ENCODE results near the gene RGS11. TPM values are rescaled to one million over a fixed set of nuclear protein-coding genes. Genes with fewer than 3 reads are reported as not detected.

The RGS11 gene
- total RNA-seq, 1 donor, result 0.36 TPM

DNA sequence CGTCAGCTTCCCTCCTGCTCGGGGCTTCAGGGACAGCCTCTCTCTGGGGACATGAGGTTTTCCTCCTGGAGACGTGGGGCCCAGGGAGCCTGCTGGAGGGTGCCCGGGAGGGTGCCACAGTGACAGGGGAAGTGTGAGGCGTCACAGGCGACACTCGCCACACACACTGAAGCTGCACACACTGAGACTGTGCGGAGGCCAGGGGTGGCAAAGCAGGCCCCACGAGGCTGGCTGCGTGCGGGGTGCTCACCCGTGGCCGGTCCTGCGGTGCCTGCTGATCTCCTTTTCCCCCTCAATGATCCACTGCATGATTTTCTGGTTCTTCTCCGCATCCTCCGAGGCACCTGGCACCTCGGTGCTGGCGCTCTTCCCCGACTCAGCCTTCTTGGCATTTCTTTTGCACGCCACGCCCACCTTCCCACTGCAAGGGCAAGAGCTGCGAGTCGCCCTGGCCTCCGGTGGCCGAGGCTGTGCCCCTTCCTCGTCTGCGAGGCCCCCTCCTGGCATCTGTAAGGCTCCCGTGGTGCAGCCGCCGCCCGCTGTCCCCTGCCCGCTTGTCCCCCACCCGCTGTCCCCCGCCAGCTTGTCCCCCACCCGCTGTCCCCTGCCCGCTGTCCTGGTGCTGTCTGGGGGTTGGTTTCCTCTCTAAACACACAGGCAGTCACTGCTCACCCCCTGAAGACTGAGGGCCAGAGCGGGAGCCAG lies 21.2 kb upstream of the RGS11 start:
- Histone ChIP-seq H3K79me2 (ENCODE audit: insufficient read depth, low read length) (no peaks in the 10 kb centered on the region), H3K9me3 (ENCODE audit: low read depth, low read length) (no peaks in the 10 kb centered on the region)
- TF ChIP-seq, protein P1, sequence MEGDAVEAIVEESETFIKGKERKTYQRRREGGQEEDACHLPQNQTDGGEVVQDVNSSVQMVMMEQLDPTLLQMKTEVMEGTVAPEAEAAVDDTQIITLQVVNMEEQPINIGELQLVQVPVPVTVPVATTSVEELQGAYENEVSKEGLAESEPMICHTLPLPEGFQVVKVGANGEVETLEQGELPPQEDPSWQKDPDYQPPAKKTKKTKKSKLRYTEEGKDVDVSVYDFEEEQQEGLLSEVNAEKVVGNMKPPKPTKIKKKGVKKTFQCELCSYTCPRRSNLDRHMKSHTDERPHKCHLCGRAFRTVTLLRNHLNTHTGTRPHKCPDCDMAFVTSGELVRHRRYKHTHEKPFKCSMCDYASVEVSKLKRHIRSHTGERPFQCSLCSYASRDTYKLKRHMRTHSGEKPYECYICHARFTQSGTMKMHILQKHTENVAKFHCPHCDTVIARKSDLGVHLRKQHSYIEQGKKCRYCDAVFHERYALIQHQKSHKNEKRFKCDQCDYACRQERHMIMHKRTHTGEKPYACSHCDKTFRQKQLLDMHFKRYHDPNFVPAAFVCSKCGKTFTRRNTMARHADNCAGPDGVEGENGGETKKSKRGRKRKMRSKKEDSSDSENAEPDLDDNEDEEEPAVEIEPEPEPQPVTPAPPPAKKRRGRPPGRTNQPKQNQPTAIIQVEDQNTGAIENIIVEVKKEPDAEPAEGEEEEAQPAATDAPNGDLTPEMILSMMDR (IDR thresholded peaks at IDR 0.05; ENCODE audit: extremely low read depth, low read depth, low read length), result no peak

DNA sequence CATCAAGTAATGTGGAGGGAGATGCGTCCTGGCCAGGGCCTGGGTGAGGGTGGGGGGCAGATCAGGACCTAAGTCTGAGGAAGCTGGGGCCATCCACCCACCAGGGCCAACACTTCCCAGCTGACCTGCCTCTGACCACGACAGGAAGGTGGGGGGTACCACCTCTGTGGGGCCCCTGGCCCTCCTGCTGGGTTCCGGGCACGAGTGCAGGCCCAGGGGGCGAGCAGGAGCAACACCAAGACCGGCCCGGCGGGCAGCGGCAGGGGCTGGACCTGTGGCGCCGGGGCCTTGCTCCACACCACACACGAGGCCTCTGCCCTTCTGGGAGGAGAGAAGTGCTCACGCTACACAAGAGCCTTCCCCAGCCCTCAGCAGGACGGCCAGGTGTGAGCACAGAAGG lies 20.5 kb upstream of the RGS11 start:
- Histone ChIP-seq H3K27me3 (ENCODE audit: insufficient read depth, low read length) (no peaks in the 10 kb centered on the region), H3K4me1 (ENCODE audit: insufficient read depth, low read length) (no peaks in the 10 kb centered on the region), H3K4me3 (ENCODE audit: insufficient read depth, low read length) (no peak overlapping the region), H3K9me3 (ENCODE audit: low read depth, low read length) (no peaks in the 10 kb centered on the region), H3K79me2 (ENCODE audit: insufficient read depth, low read length) (no peaks in the 10 kb centered on the region), H2AFZ (ENCODE audit: low read length) (no peak overlapping the region), H3K4me2 (ENCODE audit: insufficient read depth, low read length) (no peak overlapping the region), H3K36me3 (ENCODE audit: insufficient read depth, low read length) (peaks cover 12% of the 10 kb centered on the region), H3K27ac (ENCODE audit: low read depth, low read length) (no peak overlapping the region), H4K20me1 (ENCODE audit: insufficient read depth, low read length) (no peaks in the 10 kb centered on the region)
- DNase-seq (ENCODE audit: insufficient read length, low spot score, missing footprints), result no peak
- TF ChIP-seq, protein P1 (IDR thresholded peaks at IDR 0.05; ENCODE audit: extremely low read depth, low read depth, low read length), result no peak

More for the DNA sequence above, 21.2 kb upstream of the RGS11 start:
- H4K20me1 ChIP-seq (ENCODE audit: insufficient read depth, low read length), result no peaks in the 10 kb centered on the region
- H3K4me2 ChIP-seq (ENCODE audit: insufficient read depth, low read length), result no peak overlapping the region
- H3K27me3 ChIP-seq (ENCODE audit: insufficient read depth, low read length), result no peaks in the 10 kb centered on the region
- no peak overlapping the region for H2AFZ ChIP-seq (ENCODE audit: low read length)
- no peak for DNase-seq (ENCODE audit: insufficient read length, low spot score, missing footprints)
- no peak overlapping the region for H3K27ac ChIP-seq (ENCODE audit: low read depth, low read length)
- H3K36me3 ChIP-seq (ENCODE audit: insufficient read depth, low read length), result peaks cover 12% of the 10 kb centered on the region
- H3K4me3 ChIP-seq (ENCODE audit: insufficient read depth, low read length), result no peak overlapping the region
- H3K4me1 ChIP-seq (ENCODE audit: insufficient read depth, low read length), result no peaks in the 10 kb centered on the region

DNA sequence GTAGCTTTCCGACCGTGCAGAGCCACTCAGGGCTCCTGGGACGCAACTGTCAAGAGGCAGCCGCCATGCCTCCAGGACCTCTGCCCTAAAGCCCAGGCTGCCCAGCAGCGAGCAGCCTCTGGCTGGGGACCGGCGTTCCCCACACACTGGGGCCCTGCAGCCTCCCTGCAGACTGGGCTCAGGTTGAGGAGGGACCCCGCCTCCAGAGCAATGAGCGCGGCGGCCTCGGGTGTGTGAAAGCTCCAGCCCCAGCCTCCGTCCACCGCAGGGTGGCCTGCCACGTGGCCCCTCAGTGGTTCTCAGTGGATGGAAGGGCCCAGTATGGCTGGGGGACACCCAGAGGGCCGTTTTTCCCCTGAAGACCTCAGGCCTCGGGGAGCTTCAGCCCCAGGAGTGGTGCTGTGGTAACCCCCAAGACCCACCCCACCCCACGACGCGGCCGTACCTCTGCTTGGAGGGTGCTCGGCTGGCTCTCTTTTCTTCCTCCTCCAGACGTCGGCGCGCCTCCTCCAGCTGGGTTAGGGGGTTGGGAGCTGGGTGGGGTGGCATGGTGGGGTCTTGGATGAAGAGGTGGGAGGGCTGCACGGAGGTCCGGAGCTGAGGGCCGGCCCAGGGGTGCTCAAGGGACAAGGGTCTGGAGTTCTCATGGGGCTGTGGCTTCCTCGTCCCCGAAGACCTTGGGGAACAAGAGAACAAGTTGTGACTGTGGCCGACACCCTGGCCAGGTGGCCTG lies 17.5 kb upstream of the RGS11 start:
- H2AFZ ChIP-seq (ENCODE audit: low read length), result no peak overlapping the region
- H3K27me3 ChIP-seq (ENCODE audit: insufficient read depth, low read length), result no peaks in the 10 kb centered on the region
- no peak overlapping the region for H3K4me2 ChIP-seq (ENCODE audit: insufficient read depth, low read length)
- H3K4me1 ChIP-seq (ENCODE audit: insufficient read depth, low read length), result no peaks in the 10 kb centered on the region
- no peaks in the 10 kb centered on the region for H3K9me3 ChIP-seq (ENCODE audit: low read depth, low read length)
- H3K27ac ChIP-seq (ENCODE audit: low read depth, low read length), result no peak overlapping the region
- DNase-seq (ENCODE audit: insufficient read length, low spot score, missing footprints), result no peak
- H3K79me2 ChIP-seq (ENCODE audit: insufficient read depth, low read length), result no peaks in the 10 kb centered on the region
- TF ChIP-seq, protein P1 (IDR thresholded peaks at IDR 0.05; ENCODE audit: extremely low read depth, low read depth, low read length), result no peak
- no peaks in the 10 kb centered on the region for H4K20me1 ChIP-seq (ENCODE audit: insufficient read depth, low read length)
- no peak overlapping the region for H3K4me3 ChIP-seq (ENCODE audit: insufficient read depth, low read length)
- peaks cover 18% of the 10 kb centered on the region for H3K36me3 ChIP-seq (ENCODE audit: insufficient read depth, low read length)

DNA sequence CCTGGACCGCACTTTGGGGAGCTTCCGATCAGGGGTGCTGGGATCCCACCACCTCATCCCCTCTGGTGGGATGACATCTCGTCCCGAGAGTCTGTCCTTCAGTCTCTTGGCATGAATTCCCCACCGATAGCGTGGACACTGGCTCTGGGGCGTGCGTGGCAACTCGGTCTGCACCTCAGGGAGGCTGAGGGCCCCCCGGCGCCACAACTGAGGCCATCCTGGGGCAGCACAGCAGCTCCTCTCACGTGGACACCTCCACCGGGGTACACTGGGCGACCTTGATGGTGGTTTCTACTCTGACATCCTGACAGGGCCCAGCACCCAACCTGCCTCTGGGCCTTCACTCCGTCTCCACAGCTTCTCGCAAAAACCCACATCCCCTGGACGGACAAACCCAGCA lies 15.8 kb upstream of the RGS11 start:
- Histone ChIP-seq H3K9me3 (ENCODE audit: low read depth, low read length) (no peaks in the 10 kb centered on the region), H3K27ac (ENCODE audit: low read depth, low read length) (no peak overlapping the region), H3K79me2 (ENCODE audit: insufficient read depth, low read length) (no peaks in the 10 kb centered on the region), H2AFZ (ENCODE audit: low read length) (no peak overlapping the region), H4K20me1 (ENCODE audit: insufficient read depth, low read length) (no peaks in the 10 kb centered on the region), H3K27me3 (ENCODE audit: insufficient read depth, low read length) (no peaks in the 10 kb centered on the region), H3K4me3 (ENCODE audit: insufficient read depth, low read length) (no peak overlapping the region), H3K4me2 (ENCODE audit: insufficient read depth, low read length) (no peak overlapping the region), H3K36me3 (ENCODE audit: insufficient read depth, low read length) (peaks cover 7% of the 10 kb centered on the region), H3K4me1 (ENCODE audit: insufficient read depth, low read length) (no peaks in the 10 kb centered on the region)
- DNase-seq (ENCODE audit: insufficient read length, low spot score, missing footprints), result no peak
- TF ChIP-seq, protein P1 (IDR thresholded peaks at IDR 0.05; ENCODE audit: extremely low read depth, low read depth, low read length), result no peak
